ENCODE results near the gene PGAP1. TPM values are rescaled to one million over a fixed set of nuclear protein-coding genes. Genes with fewer than 3 reads are reported as not detected.

PGAP1 gene
- total and polyA plus RNA-seq, 8 donors, result 0.56 to 56.9 (median 3.1) TPM

DNA sequence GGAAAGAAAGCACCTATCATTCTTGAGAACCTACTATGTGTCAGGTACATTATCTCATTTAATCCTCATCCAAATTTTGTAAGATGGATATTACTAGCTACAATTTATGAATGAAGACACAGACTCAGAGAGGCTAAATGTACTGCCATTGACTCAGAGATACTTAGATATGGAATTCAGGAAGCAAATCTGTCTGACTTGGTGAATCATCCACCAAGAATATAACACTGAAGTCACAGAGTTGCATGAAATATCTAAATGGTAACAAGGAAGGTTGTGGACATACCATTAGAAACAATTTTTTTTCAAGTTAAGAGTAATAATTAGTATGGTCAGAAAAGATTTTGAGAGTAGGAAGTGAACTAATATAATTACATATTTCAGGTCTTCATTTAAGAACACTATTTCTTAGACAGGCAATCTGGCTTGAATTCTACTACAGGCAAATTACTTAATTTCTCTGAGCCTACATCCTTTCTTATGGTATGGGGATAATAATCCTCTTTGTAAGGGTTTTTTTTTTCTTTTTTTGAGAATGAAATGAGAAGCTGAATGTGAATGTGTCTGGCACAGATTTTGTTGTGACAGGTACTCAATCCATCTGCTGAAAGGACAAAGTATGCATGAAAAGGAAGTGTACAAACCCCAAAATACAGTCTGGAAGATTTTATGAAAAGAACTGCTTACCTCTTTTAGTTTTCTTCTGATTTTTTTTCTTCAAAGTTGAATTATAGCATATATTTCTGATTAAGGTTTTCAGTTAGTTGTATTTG lies 102.6 kb downstream of the PGAP1 start:
- TF ChIP-seq POLR2AphosphoS5 (IDR thresholded peaks at IDR 0.05) (no peak), EP300 (IDR thresholded peaks at IDR 0.05) (no peak), POLR2A (IDR thresholded peaks at IDR 0.05) (no peak)
- TF ChIP-seq, protein P1, sequence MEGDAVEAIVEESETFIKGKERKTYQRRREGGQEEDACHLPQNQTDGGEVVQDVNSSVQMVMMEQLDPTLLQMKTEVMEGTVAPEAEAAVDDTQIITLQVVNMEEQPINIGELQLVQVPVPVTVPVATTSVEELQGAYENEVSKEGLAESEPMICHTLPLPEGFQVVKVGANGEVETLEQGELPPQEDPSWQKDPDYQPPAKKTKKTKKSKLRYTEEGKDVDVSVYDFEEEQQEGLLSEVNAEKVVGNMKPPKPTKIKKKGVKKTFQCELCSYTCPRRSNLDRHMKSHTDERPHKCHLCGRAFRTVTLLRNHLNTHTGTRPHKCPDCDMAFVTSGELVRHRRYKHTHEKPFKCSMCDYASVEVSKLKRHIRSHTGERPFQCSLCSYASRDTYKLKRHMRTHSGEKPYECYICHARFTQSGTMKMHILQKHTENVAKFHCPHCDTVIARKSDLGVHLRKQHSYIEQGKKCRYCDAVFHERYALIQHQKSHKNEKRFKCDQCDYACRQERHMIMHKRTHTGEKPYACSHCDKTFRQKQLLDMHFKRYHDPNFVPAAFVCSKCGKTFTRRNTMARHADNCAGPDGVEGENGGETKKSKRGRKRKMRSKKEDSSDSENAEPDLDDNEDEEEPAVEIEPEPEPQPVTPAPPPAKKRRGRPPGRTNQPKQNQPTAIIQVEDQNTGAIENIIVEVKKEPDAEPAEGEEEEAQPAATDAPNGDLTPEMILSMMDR (IDR thresholded peaks at IDR 0.05), result no peak
- Histone ChIP-seq H3K4me3 (no peak overlapping the region), H3K9me3 (peaks cover 0 to 5% (median 0%) of the 10 kb centered on the region in 4 donors), H3K27ac (no peak overlapping the region), H3K4me1 (no peaks in the 10 kb centered on the region), H3K36me3 (no peaks in the 10 kb centered on the region), H3K27me3 (no peaks in the 10 kb centered on the region)
- intact Hi-C loops (cut with DNase I; ENCODE audit: low total_unique reads), result no loop called here
- DNase-seq, result no peak

DNA sequence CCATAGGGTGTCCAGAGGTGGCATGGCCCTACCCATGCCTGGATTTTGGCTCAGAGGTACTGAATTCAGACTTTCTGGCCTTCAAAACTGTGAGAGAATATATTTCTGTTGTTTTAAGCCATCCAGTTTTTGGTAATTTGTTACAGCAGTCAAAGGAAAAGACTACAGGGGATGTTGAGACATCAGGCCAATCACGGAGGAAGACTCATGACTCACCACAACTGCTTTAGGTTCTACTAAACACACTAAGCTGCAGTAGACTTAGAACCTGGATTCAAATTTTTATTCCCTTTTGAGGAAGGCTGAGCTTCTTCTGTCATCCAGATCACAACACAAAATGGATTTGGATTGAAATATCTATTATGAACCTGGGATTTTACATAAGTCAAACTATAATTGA lies 105.3 kb downstream of the PGAP1 start:
- no peaks in the 10 kb centered on the region for H3K4me1 ChIP-seq
- no peak overlapping the region for H3K4me3 ChIP-seq
- DNase-seq, result no peak
- intact Hi-C loops (cut with DNase I; ENCODE audit: low total_unique reads), result no loop called here
- TF ChIP-seq POLR2AphosphoS5 (IDR thresholded peaks at IDR 0.05) (no peak), EP300 (IDR thresholded peaks at IDR 0.05) (no peak), POLR2A (IDR thresholded peaks at IDR 0.05) (no peak)
- TF ChIP-seq, protein P1 (IDR thresholded peaks at IDR 0.05), result no peak
- no peaks in the 10 kb centered on the region for H3K27me3 ChIP-seq
- peaks cover 0 to 19% (median 9%) of the 10 kb centered on the region in 4 donors for H3K9me3 ChIP-seq
- H3K36me3 ChIP-seq, result no peaks in the 10 kb centered on the region
- 72 to 100% (median 94%) methylated on average over 1 of the region's 1 CpG for WGBS, 5 donors
- H3K27ac ChIP-seq, result no peak overlapping the region

DNA sequence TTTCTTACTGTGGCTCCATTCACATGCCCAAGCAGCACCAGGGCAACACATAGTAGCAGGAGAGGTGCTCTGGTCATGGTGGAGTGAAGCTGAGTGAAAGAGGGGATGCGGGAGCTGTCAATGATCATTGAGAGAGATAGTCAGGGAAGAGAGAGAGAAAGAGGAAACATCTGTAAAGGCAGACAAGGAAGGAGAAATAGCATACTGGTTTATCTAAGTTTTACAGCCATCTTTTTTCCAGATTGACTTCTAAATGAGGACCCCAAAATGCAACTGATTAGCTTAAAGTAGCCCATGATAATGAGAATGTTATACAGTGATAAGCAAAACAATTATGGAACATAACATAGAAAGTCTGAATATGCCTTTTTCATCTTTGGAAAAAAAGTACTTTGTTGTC lies 117.2 kb downstream of the PGAP1 start, which contains the start of gene C2orf66:
C2orf66 (minus strand) TSS at position 96 of the 400 bp plus-strand sequence; CDS start at position 77, 19 bp downstream.
- Histone ChIP-seq H3K9me3 (no peaks in the 10 kb centered on the region), H3K4me3 (no peak within 1 kb of the TSS), H3K27me3 (peaks cover 0 to 11% (median 0%) of the 10 kb centered on the region in 3 donors), H3K4me1 (no peaks in the 10 kb centered on the region), H3K36me3 (no peaks in the 10 kb centered on the region), H3K27ac (no peak within 1 kb of the TSS)
- DNase-seq, result no peak
- TF ChIP-seq POLR2AphosphoS5 (IDR thresholded peaks at IDR 0.05), result no peak
- TF ChIP-seq, protein P1 (IDR thresholded peaks at IDR 0.05), result no peak
- intact Hi-C loops (cut with DNase I; ENCODE audit: low total_unique reads), result no loop called here
- 65 to 91% (median 83%) methylated on average over 1 of the region's 1 CpG for WGBS, 5 donors

DNA sequence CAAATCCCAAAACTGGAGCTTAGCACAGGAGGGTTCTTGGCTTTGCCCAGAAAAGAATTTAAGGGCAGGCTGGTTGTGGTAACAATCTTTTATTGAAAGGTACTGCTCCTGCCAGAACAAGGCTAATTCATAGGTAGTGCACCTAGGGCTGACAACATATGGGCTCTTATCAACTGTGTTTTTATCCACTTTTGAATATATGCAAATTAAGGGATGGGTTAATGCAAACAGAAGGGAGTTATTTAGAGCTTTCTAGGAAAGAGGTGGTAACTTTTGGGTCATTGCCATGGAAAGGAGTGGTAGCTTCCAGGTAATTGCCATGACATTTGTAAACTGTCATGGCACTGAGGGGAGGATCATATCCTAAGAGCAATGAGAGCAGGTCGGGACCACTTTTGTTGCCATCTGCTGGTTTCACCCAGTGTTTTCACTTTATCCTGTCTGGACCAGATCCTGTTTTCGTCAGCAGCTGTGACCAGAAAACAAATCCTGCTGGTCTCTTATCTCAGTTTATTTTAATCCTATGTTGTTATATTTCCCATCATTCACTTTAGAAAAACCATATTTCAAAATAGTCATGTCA lies 118.3 kb downstream of the PGAP1 start:
- no peak for TF ChIP-seq EP300 (IDR thresholded peaks at IDR 0.05)
- TF ChIP-seq, protein P1 (IDR thresholded peaks at IDR 0.05), result no peak
- no peak for TF ChIP-seq POLR2AphosphoS5 (IDR thresholded peaks at IDR 0.05)
- TF ChIP-seq POLR2A (IDR thresholded peaks at IDR 0.05), result no peak
- intact Hi-C loops (cut with DNase I; ENCODE audit: low total_unique reads), result no loop called here
- no peaks in the 10 kb centered on the region for H3K36me3 ChIP-seq
- H3K27ac ChIP-seq, result no peak overlapping the region
- peaks cover 0 to 17% (median 0%) of the 10 kb centered on the region in 3 donors for H3K27me3 ChIP-seq
- 28 to 44% (median 32%) methylated on average over 2 of the region's 2 CpGs for WGBS, 5 donors
- no peak for DNase-seq
- no peak overlapping the region for H3K4me3 ChIP-seq
- no peaks in the 10 kb centered on the region for H3K9me3 ChIP-seq
- no peaks in the 10 kb centered on the region for H3K4me1 ChIP-seq
